ENCODE results near the gene PRKG1. TPM values are rescaled to one million over a fixed set of nuclear protein-coding genes. Genes with fewer than 3 reads are reported as not detected.
A peak's percentile ranks its signal among the peaks of the same experiment; 100 is the strongest.

The PRKG1 gene
- total and polyA plus RNA-seq, 2 of the 8 experiments (the other 6 are each of a cell fraction or from before 2014, with no cell fraction given): 4.2 to 15.2 TPM

GRCh38 chr10:52187521-52188258 is 1113.4 kb downstream of the PRKG1 start:
- H3K4me1 ChIP-seq (replicated peaks in 1 of 4; ENCODE audit: control insufficient read depth in 3 of 4, insufficient read depth in 4 of 4, low read length in 3 of 4): peaks cover 0 to 10% (median 1%) of the 10 kb centered on the region in 4 experiments; a peak in 3 of 7 replicates
- peak; percentile 81 for FAIRE-seq
- TF ChIP-seq ZNF274 (IDR thresholded peaks at IDR 0.05; ENCODE audit: borderline replicate concordance, extremely low read depth, low read length) (no peak), TEAD4 (IDR thresholded peaks at IDR 0.05; ENCODE audit: low read depth, low read length) (peak; percentile 82), RBBP5 (IDR thresholded peaks at IDR 0.05; ENCODE audit: borderline replicate concordance, low read depth, low read length) (no peak), POLR2A (IDR thresholded peaks at IDR 0.05; ENCODE audit: control extremely low read depth in 1 of 2, low read depth in 2 of 2, low read length in 2 of 2) (no peak)

More at GRCh38 chr10:52187521-52188258, 1113.4 kb downstream of the PRKG1 start:
- Histone ChIP-seq H2AFZ (ENCODE audit: low read length) (no peak overlapping the region), H4K5ac (ENCODE audit: insufficient read length, low read depth, low read length) (no peak overlapping the region), H3K79me1 (ENCODE audit: low read depth, low read length) (no peaks in the 10 kb centered on the region), H3K27me3 (replicated peaks in 1 of 4; ENCODE audit: control insufficient read depth in 3 of 4, extremely low read depth in 1 of 4, insufficient read depth in 3 of 4, low read length in 3 of 4) (no peaks in the 10 kb centered on the region), H2AK5ac (ENCODE audit: low read depth, low read length) (no peak overlapping the region), H2BK120ac (replicated peaks; ENCODE audit: low read depth, low read length) (no peak overlapping the region), H3K9ac (replicated peaks in 1 of 4; ENCODE audit: extremely low read depth in 1 of 4, low read depth in 3 of 4, low read length in 3 of 4) (no peak overlapping the region), H3K4me2 (ENCODE audit: insufficient read depth in 1 of 2, low read depth in 2 of 2, low read length in 2 of 2) (peak overlapping the region in 1 of 2 experiments; percentile 5; a peak in 2 of 4 replicates), H2BK20ac (ENCODE audit: low read length) (no peak overlapping the region), H3K23ac (ENCODE audit: insufficient read length) (no peak overlapping the region), H4K91ac (replicated peaks; ENCODE audit: insufficient read length, low read length) (no peak overlapping the region), H2BK5ac (ENCODE audit: low read depth, low read length) (no peak overlapping the region), H3K4me3 (ENCODE audit: extremely low read depth in 1 of 4, insufficient read depth in 2 of 4, low read depth in 3 of 4, low read length in 4 of 4) (no peak overlapping the region), H3K79me2 (ENCODE audit: control insufficient read depth in 1 of 2, insufficient read depth in 2 of 2, low read length in 2 of 2) (no peaks in the 10 kb centered on the region), H4K8ac (ENCODE audit: extremely low read depth, insufficient read depth, low read length) (no peak overlapping the region), H3K9me3 (ENCODE audit: insufficient read depth in 2 of 2, low read depth in 1 of 2, low read length in 1 of 2) (peaks cover 6 to 9% of the 10 kb centered on the region in 2 experiments; a peak in 3 of 4 replicates), H2BK15ac (ENCODE audit: low read length) (no peak overlapping the region), H4K20me1 (replicated peaks in 1 of 2; ENCODE audit: control insufficient read depth in 1 of 2, insufficient read depth in 2 of 2, low read length in 2 of 2) (no peaks in the 10 kb centered on the region), H3K56ac (replicated peaks; ENCODE audit: insufficient read length, low read depth, low read length) (no peak overlapping the region), H3K23me2 (ENCODE audit: low read depth, low read length) (no peaks in the 10 kb centered on the region), H3K36me3 (ENCODE audit: control insufficient read depth in 2 of 4, insufficient read depth in 4 of 4, low read length in 3 of 4) (no peaks in the 10 kb centered on the region), H3K27ac (ENCODE audit: low read depth, low read length) (no peak overlapping the region), H3K14ac (ENCODE audit: insufficient read length) (no peak overlapping the region), H3K4ac (replicated peaks; ENCODE audit: insufficient read length, low read depth, low read length) (no peak overlapping the region), H3K18ac (ENCODE audit: extremely low read depth, low read length) (no peak overlapping the region), H2BK12ac (ENCODE audit: low read depth, low read length) (no peak overlapping the region)
- no peak for DNase-seq (ENCODE audit: low read depth in 1 of 2, low spot score in 2 of 2)
- ChIA-PET CTCF (ENCODE audit: partially characterized antibody) (interaction anchor here (1.3 kb wide), 1 partner anchor 16 kb away, joined by 3 read pairs; no protein-coding TSS in a partner anchor), POLR2A (ENCODE audit: partially characterized antibody) (no interaction called here)
- WGBS, 2 experiments (ENCODE audit: extremely low coverage in 1 of 2, insufficient coverage in 1 of 2, insufficient read length in 1 of 2, insufficient replicate concordance in 2 of 2, low coverage in 1 of 2, low lambda C conversion rate in 2 of 2, missing lambda C conversion rate in 1 of 2): 58% methylated on average over 3 of the region's 3 CpGs; no CpG with 5 or more reads in 1 of the 2 experiments

Measured in H1 (cell line).